K562 (cell line): ENCODE measurements around the gene TMEM131L. TPM values are rescaled to one million over a fixed set of nuclear protein-coding genes. Genes with fewer than 3 reads are reported as not detected.

Source experiments
- ATAC-seq: fragments of 200-7000 bp; cut with Tn5 transposase; 3 replicates; pipeline ENCODE4 v1.9.1; 2020; ENCODE audit warnings: moderate library complexity
- Bru-seq: library from RNA; stranded (reverse); fragments of 400-500 nt; gene quantifications from one replicate; lab custom pipeline; 2021; lab: Mats Ljungman, UMichigan
- BruChase-seq, 2 experiments: library from RNA; stranded (reverse); fragments of 400-500 nt; gene quantifications; one replicate each; lab custom pipeline; 2021; lab: Mats Ljungman, UMichigan
- BruUV-seq: library from RNA; stranded (reverse); fragments of 400-500 nt; replicated peaks from 2 replicates; lab custom pipeline; 2021; lab: Mats Ljungman, UMichigan
- CTCF ChIA-PET: fragments of 300-600 bp; formaldehyde crosslinking; extraction: SDS; loops from one replicate; lab custom pipeline; 2021; ENCODE audit warnings: low intra/inter-chr PET ratio; lab: Yijun Ruan, JAX
- POLR2A ChIA-PET: fragments of 300-600, 350-650 bp; sonication (Branson Sonifier 250); formaldehyde crosslinking; extraction: SDS; loops from one replicate; lab custom pipeline; 2021; ENCODE audit warnings: antibody characterized with exemption, inconsistent platforms; lab: Yijun Ruan, JAX
- DNase-seq, 4 experiments: peaks; one replicate each; pipeline versions ENCODE4 v3.0.0 to v3.0.0-alpha.2; 2011 to 2018; ENCODE audit warnings: low spot score in 3 of 4, mixed read lengths in 3 of 4; ENCODE audit errors: extremely low read depth in 1 of 4
- FAIRE-seq: peaks from 2 replicates; lab custom pipeline; 2011; peaks lifted over from hg19 to GRCh38; lab: Jason Lieb, UNC
- H2AFZ ChIP-seq: 2 replicates; pipeline ENCODE4 v1.6.0; 2011; ENCODE audit warnings: low read depth, low read length, control low read depth, inconsistent platforms
- H3K27ac ChIP-seq: fragments of 200-600 bp; 3 replicates; pipeline ENCODE4 v1.8.0; 2011; ENCODE audit warnings: low read depth, mild to moderate bottlenecking, control low read depth, inconsistent platforms, low read length, moderate library complexity, mixed read lengths; ENCODE audit errors: extremely low read depth
- H3K27me3 ChIP-seq, 2 experiments: fragments of 300-600 bp in 1 of 2; 2 replicates in 1 of 2; 3 replicates in 1 of 2; pipeline versions ENCODE4 v1.6.0 to v1.8.0; 2011; ENCODE audit warnings: inconsistent platforms in 2 of 2, low read length in 2 of 2, mild to moderate bottlenecking in 1 of 2, mixed read lengths in 1 of 2, moderate library complexity in 1 of 2; ENCODE audit not compliant: control insufficient read depth in 2 of 2, insufficient read depth in 2 of 2
- H3K36me3 ChIP-seq: fragments of 300-600 bp; 3 replicates; pipeline ENCODE4 v1.8.0; 2011; ENCODE audit warnings: mild to moderate bottlenecking, low read length, inconsistent platforms; ENCODE audit not compliant: control insufficient read depth, insufficient read depth
- H3K4me1 ChIP-seq, 2 experiments: fragments of 200-600 bp in 1 of 2; replicated peaks in 1 of 2; 2 replicates in 1 of 2; 3 replicates in 1 of 2; pipeline versions ENCODE4 v1.5.1 to v1.8.0; 2011; ENCODE audit warnings: inconsistent platforms in 2 of 2, low read length in 2 of 2, mild to moderate bottlenecking in 1 of 2, mixed read lengths in 1 of 2, moderate library complexity in 1 of 2; ENCODE audit not compliant: control insufficient read depth in 2 of 2, insufficient read depth in 2 of 2
- H3K4me2 ChIP-seq: 2 replicates; pipeline ENCODE4 v1.6.1; 2011; ENCODE audit warnings: low read length, control low read depth, inconsistent platforms, mixed read lengths; ENCODE audit not compliant: insufficient read depth
- H3K4me3 ChIP-seq: fragments of 200-600 bp; sonication (generic), shearing (Covaris generic); 2 replicates; pipeline ENCODE4 v1.5.1; 2016; ENCODE audit warnings: control low read depth, inconsistent platforms
- H3K79me2 ChIP-seq: fragments of 200-600 bp; 3 replicates; pipeline ENCODE4 v1.8.0; 2011; ENCODE audit warnings: low read length, inconsistent platforms; ENCODE audit not compliant: control insufficient read depth, insufficient read depth
- H3K9ac ChIP-seq, 2 experiments: 2 replicates each; pipeline versions ENCODE4 v1.6.0 to v1.6.1; 2011; ENCODE audit warnings: low read depth in 2 of 2, low read length in 2 of 2, control low read depth in 1 of 2, inconsistent platforms in 1 of 2, mild to moderate bottlenecking in 1 of 2, mixed read lengths in 1 of 2; ENCODE audit not compliant: insufficient read depth in 1 of 2
- H3K9me1 ChIP-seq: one replicate; pipeline ENCODE4 v1.6.0; 2011; ENCODE audit warnings: inconsistent platforms, mild to moderate bottlenecking, low read length, moderate library complexity; ENCODE audit not compliant: control insufficient read depth, insufficient read depth
- H3K9me3 ChIP-seq: replicated peaks from 2 replicates; pipeline ENCODE4 v1.5.1; 2011; ENCODE audit warnings: low read depth, low read length, inconsistent platforms; ENCODE audit not compliant: control insufficient read depth, insufficient read depth
- H4K20me1 ChIP-seq: replicated peaks from 2 replicates; pipeline ENCODE4 v1.6.1; 2011; ENCODE audit warnings: low read length, inconsistent platforms, mixed read lengths; ENCODE audit not compliant: control insufficient read depth, insufficient read depth
- NR3C1 ChIP-seq: sonication (generic); formaldehyde crosslinking; IDR thresholded peaks from 2 replicates; pipeline ENCODE4 v1.8.1; 2022; ENCODE audit warnings: missing genetic modification reagents
- POLR2AphosphoS5 ChIP-seq: IDR thresholded peaks from 2 replicates; pipeline ENCODE4 v1.6.1; 2011; ENCODE audit warnings: mild to moderate bottlenecking, low read depth, low read length, moderate library complexity; ENCODE audit not compliant: control insufficient read depth, insufficient read depth
- ZNF143 ChIP-seq: sonication (generic); formaldehyde crosslinking; IDR thresholded peaks from 2 replicates; pipeline ENCODE4 v1.9.0; 2022; ENCODE audit warnings: mild to moderate bottlenecking, missing genetic modification reagents
- ZNF224 ChIP-seq: sonication (generic); formaldehyde crosslinking; IDR thresholded peaks from 2 replicates; pipeline ENCODE4 v1.8.0; 2022; ENCODE audit warnings: mild to moderate bottlenecking, missing genetic modification reagents
- ZSCAN29 ChIP-seq: fragments of 450-650 bp; IDR thresholded peaks from 2 replicates; pipeline ENCODE4 v1.6.1; 2017
- WGBS: fragments of 100-300 bp; shearing (Covaris generic); methylation state at CpG from one replicate; pipeline ENCODE4 v1.1.6; 2016; ENCODE audit warnings: low coverage, mixed read lengths; ENCODE audit not compliant: insufficient coverage; ENCODE audit errors: missing lambda C conversion rate; 5-methylcytosine and 5-hydroxymethylcytosine counted together
- in situ Hi-C: fragments of 300-500 bp; cut with MboI; formaldehyde crosslinking; loops from 4 replicates; pipeline ENCODE4 v1.15.0; 2018; ENCODE audit warnings: inconsistent platforms, mixed read lengths
- intact Hi-C: fragments of 100-400 bp; cut with micrococcal nuclease; formaldehyde crosslinking; loops from 2 replicates; pipeline ENCODE4 v1.14.2; 2022
- long read RNA-seq, 3 experiments: library from polyadenylated mRNA in 2 of 3; library from RNA in 1 of 3; unstranded in 2 of 3; stranded (forward) in 1 of 3; transcript quantifications; one replicate each; pipeline ENCODE4 v2.0.0, GENCODE V29; 2019 to 2022
- polyA minus RNA-seq, 3 experiments: library from RNA; depleted of rRNA, polyadenylated mRNA; stranded (reverse); fragments of >200 nt; gene quantifications; 2 replicates each; pipeline ENCODE4 v1.2.3, GENCODE V29; 2011
- polyA plus RNA-seq, 8 experiments: library from polyadenylated mRNA; depleted of rRNA in 4 of 8; stranded (reverse) in 5 of 8; unstranded in 3 of 8; fragments of >200 nt; fragmentation: Nextera tagmentation in 2 of 8; fragmentation: Illumina TruSeq in 1 of 8; extraction: Ambion mirVana in 2 of 8; extraction: Trizol in 1 of 8; gene quantifications; 2 replicates each; pipeline versions ENCODE4 v1.2.1 to v1.2.3, GENCODE V29; 2011 to 2014; ENCODE audit warnings: inconsistent platforms in 1 of 8, missing spikeins in 1 of 8
- total RNA-seq, 7 experiments: library from RNA; depleted of rRNA in 6 of 7; stranded (reverse); fragments of >200 nt in 6 of 7; fragmentation: Illumina TruSeq in 2 of 7; extraction: Trizol in 2 of 7; gene quantifications; 2 replicates each; pipeline versions ENCODE4 v1.2.1 to v1.2.3, GENCODE V29; 2011 to 2021; ENCODE audit warnings: low replicate concordance in 1 of 7
- TF ChIP-seq, protein P1 (sequence below): fragments of 450-650 bp; IDR thresholded peaks from 2 replicates; pipeline ENCODE4 v1.6.1; 2014; ENCODE audit warnings: low read depth, mild to moderate bottlenecking, moderate library complexity, borderline replicate concordance
- TF ChIP-seq, protein P2 (sequence below), 2 experiments: IDR thresholded peaks in 1 of 2; conservative IDR thresholded peaks in 1 of 2; 2 replicates each; pipeline ENCODE4 v1.6.1; 2016; ENCODE audit warnings: low read depth in 2 of 2, mild to moderate bottlenecking in 1 of 2, missing compliant biosample characterization in 1 of 2, missing genetic modification characterization in 1 of 2, moderate library complexity in 1 of 2
- TF ChIP-seq, protein P3 (sequence below): fragments of 250-450 bp; sonication (Bioruptor Pico); IDR thresholded peaks from 2 replicates; pipeline ENCODE4 v1.8.0; 2021; ENCODE audit warnings: mild to moderate bottlenecking, moderate library complexity

The TMEM131L gene
- 67.0 and 118 TPM in 2 replicates for total RNA-seq (2011; cell fraction: chromatin; rRNA removed; ENCODE audit: low replicate concordance)
- total RNA-seq (2011; cell fraction: nucleolus; rRNA removed), result 37.9 and 39.4 TPM in 2 replicates
- total RNA-seq (2011; cell fraction: nucleoplasm; rRNA removed), result 60.0 and 67.7 TPM in 2 replicates
- 12.9 and 13.2 TPM in 2 replicates for total RNA-seq (2014; rRNA removed)
- 15.0 and 16.0 TPM in 2 replicates for total RNA-seq (2014; rRNA removed; fragmentation: Illumina TruSeq; extraction: Trizol)
- 15.6 and 18.8 TPM in 2 replicates for total RNA-seq (2015; rRNA removed; fragmentation: Illumina TruSeq; extraction: Trizol)
- total RNA-seq (2021), result 18.6 and 20.8 TPM in 2 replicates
- 9.7 and 10.0 TPM in 2 replicates for polyA plus RNA-seq (2011; rRNA removed)
- 6.9 and 9.0 TPM in 2 replicates for polyA plus RNA-seq (2011; cell fraction: cytosol; rRNA removed)
- 23.1 and 24.6 TPM in 2 replicates for polyA plus RNA-seq (2011; cell fraction: nucleus; rRNA removed)
- 10.8 and 11.2 TPM in 2 replicates for polyA plus RNA-seq (2012)
- 13.1 and 15.4 TPM in 2 replicates for polyA plus RNA-seq (2014; fragmentation: Illumina TruSeq; extraction: Trizol)
- 1 to 10 TPM; 1.2 to 1.6 TPM for polyA plus RNA-seq (2014; fragmentation: Nextera tagmentation; extraction: Ambion mirVana)
- polyA plus RNA-seq (2014; rRNA removed), result 6.9 and 7.5 TPM in 2 replicates
- polyA minus RNA-seq (2011; rRNA and poly(A)+ RNA removed), result 25.0 and 34.9 TPM in 2 replicates
- 11.2 and 18.8 TPM in 2 replicates for polyA minus RNA-seq (2011; cell fraction: cytosol; rRNA and poly(A)+ RNA removed)
- 35.5 and 61.0 TPM in 2 replicates for polyA minus RNA-seq (2011; cell fraction: nucleus; rRNA and poly(A)+ RNA removed)
- Bru-seq, nascent RNA, result percentile 84 among the genes with signal in this experiment
- percentile 81 among the genes with signal in this experiment for BruChase-seq, experiment 1, labeled RNA remaining after a 2-hour chase
- percentile 79 among the genes with signal in this experiment for BruChase-seq, experiment 2, labeled RNA remaining after a 6-hour chase
- long read RNA-seq, experiment 1, full-length matches to known transcripts, result 23 of 71 reads
- long read RNA-seq, experiment 1, partial matches to known transcripts, result 16 of 71 reads
- long read RNA-seq, experiment 1, other reads (novel, unspliced or antisense), result 32 of 71 reads
- long read RNA-seq, experiment 2, full-length matches to known transcripts, result 3 of 12 reads
- long read RNA-seq, experiment 2, partial matches to known transcripts, result 3 of 12 reads
- long read RNA-seq, experiment 2, other reads (novel, unspliced or antisense), result 6 of 12 reads
- long read RNA-seq, experiment 3, full-length matches to known transcripts, result 1 of 9 reads
- long read RNA-seq, experiment 3, partial matches to known transcripts, result 6 of 9 reads
- long read RNA-seq, experiment 3, other reads (novel, unspliced or antisense), result 2 of 9 reads

GRCh38 chr4:153466081-153466948, at the start of gene TMEM131L:
TSS of gene TMEM131L (plus strand) at chr4:153466360. CDS start at chr4:153466398, 38 bp downstream.
- Histone ChIP-seq H3K4me1 (peaks cover 29 to 40% of the 10 kb centered on the region in 2 experiments), H3K36me3 (peaks cover 20% of the 10 kb centered on the region; the same call in 2 of the 3 replicates), H3K79me2 (peaks cover 48% of the 10 kb centered on the region), H4K20me1 (no peaks in the 10 kb centered on the region), H3K4me3 (peak within 1 kb of the TSS; percentile 83), H3K4me2 (peak within 1 kb of the TSS; percentile 89), H3K27me3 (no peaks in the 10 kb centered on the region), H2AFZ (peak within 1 kb of the TSS; percentile 90), H3K9me3 (no peaks in the 10 kb centered on the region), H3K27ac (peak within 1 kb of the TSS; percentile 86), H3K9me1 (peaks cover 3% of the 10 kb centered on the region), H3K9ac (peak within 1 kb of the TSS; percentile 82 to 96)
- CTCF ChIA-PET, result no interaction called here
- TSS peak; percentile 42 for BruUV-seq
- intact Hi-C loops (loop anchor here (1.0 to 10.0 kb wide), 4 partner anchors 33 to 122 kb away; partner anchors contain the start of gene MND1), in situ Hi-C loops (no loop called here)
- under 1% methylated on average over 58 of the region's 103 CpGs for WGBS
- ATAC-seq (peak; percentile 82), FAIRE-seq (no peak), DNase-seq (peak; percentile 91 to 94 (median 92))
- POLR2A ChIA-PET, result interaction anchor here (0.6 to 2.3 kb wide), 7 partner anchors 9 to 121 kb away, joined by 3 to 9 read pairs (median 4); no protein-coding TSS in a partner anchor
- TF ChIP-seq POLR2AphosphoS5, result peak; percentile 61; the same call in 1 of the 2 replicates
- no peak for TF ChIP-seq ZSCAN29
- 0 out of 2 replicates have a peak, but pooled peaks have one; percentile 19 for TF ChIP-seq NR3C1
- no peak for TF ChIP-seq ZNF224 (CRISPR knock-in tag)
- TF ChIP-seq, protein P1, sequence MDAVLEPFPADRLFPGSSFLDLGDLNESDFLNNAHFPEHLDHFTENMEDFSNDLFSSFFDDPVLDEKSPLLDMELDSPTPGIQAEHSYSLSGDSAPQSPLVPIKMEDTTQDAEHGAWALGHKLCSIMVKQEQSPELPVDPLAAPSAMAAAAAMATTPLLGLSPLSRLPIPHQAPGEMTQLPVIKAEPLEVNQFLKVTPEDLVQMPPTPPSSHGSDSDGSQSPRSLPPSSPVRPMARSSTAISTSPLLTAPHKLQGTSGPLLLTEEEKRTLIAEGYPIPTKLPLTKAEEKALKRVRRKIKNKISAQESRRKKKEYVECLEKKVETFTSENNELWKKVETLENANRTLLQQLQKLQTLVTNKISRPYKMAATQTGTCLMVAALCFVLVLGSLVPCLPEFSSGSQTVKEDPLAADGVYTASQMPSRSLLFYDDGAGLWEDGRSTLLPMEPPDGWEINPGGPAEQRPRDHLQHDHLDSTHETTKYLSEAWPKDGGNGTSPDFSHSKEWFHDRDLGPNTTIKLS, result peak; percentile 22
- TF ChIP-seq, protein P2, sequence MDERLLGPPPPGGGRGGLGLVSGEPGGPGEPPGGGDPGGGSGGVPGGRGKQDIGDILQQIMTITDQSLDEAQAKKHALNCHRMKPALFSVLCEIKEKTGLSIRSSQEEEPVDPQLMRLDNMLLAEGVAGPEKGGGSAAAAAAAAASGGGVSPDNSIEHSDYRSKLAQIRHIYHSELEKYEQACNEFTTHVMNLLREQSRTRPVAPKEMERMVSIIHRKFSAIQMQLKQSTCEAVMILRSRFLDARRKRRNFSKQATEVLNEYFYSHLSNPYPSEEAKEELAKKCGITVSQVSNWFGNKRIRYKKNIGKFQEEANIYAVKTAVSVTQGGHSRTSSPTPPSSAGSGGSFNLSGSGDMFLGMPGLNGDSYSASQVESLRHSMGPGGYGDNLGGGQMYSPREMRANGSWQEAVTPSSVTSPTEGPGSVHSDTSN (CRISPR knock-in tag; IDR thresholded peaks at IDR 0.05; ENCODE audit: low read depth), result no peak
- TF ChIP-seq, protein P2 (tag; conservative IDR thresholded peaks at IDR 0.05; ENCODE audit: low read depth), result no peak
- no peak for TF ChIP-seq ZNF143 (CRISPR knock-in tag)
- TF ChIP-seq, protein P3, sequence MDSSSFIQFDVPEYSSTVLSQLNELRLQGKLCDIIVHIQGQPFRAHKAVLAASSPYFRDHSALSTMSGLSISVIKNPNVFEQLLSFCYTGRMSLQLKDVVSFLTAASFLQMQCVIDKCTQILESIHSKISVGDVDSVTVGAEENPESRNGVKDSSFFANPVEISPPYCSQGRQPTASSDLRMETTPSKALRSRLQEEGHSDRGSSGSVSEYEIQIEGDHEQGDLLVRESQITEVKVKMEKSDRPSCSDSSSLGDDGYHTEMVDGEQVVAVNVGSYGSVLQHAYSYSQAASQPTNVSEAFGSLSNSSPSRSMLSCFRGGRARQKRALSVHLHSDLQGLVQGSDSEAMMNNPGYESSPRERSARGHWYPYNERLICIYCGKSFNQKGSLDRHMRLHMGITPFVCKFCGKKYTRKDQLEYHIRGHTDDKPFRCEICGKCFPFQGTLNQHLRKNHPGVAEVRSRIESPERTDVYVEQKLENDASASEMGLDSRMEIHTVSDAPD (CRISPR knock-in tag), result no peak
